NK-92 treated with Interleukin-12 subunit alpha and Interleukin-12 subunit beta, amount 100 ng/mL, for 24 hours (cell line): ENCODE measurements around the gene FOXN1.
"Not testable (repeated sequence)": the region's sequence is repeated elsewhere in the genome, so short reads cannot be mapped to it uniquely, and the experiment has no call there.

Source experiments
- DNase-seq: peaks from one replicate; lab custom pipeline; 2025; lab: John Stamatoyannopoulos, UW

Gene FOXN1

GRCh38 chr17:28505986-28506665, at the start of gene FOXN1:
FOXN1 (plus strand) TSS chr17:28506348; CDS start chr17:28523970, 17,622 bp downstream.
- DNase-seq, result no peak

- no peak for DNase-seq
Observed at GRCh38 chr17:28457890-28458289, 48.3 kb upstream of the FOXN1 start.

- not testable (repeated sequence) for DNase-seq
Observed at GRCh38 chr17:28458881-28459280, 47.3 kb upstream of the FOXN1 start.

GRCh38 chr17:28460901-28461300, 45.2 kb upstream of the FOXN1 start:
- no peak for DNase-seq

DNA sequence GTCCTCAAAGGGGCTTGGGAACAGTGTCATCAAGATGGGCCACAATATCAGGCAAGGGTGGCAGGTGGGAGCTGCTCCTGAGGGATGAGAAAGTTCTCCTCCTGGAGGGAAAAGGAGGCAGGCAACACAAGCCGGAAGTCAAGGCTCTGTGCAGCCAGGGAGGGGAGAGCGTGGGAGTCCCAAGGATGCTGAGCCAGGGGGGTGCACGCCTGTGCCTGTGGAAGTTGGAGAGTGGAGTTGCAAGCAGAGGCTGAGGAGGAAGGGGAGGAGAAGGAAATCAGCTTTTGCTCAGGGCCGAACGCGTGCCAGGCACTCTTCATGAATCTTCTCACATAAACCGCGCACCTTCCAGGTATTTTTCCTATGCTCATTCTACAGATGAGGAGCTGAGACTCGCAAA, 40.1 kb upstream of the FOXN1 start:
- DNase-seq, result no peak

DNA sequence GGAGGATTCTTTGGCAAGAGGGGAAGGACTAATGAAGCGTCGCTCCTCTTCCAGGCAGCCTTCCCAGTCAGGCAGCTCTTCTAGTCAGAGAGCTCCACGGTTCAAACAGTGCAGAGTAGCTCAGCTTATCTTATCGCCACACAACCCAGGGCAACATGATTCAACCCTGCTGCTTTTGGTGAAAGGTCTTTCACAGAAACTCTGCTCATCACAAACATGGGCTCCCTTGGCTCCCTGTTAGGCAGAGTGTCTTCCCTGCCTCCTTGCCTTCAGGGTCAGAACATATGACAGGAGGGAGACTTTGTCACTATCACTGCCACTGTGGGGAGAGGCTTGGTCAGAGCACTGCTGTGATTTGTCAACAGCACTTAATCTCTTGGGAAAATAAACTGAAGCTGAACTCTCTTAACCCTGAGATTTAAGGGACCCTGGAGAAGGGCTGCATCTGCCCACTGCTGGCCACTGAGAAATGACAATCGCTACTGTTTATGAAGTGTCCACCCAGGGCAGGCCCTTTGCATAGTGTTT, 39.6 kb upstream of the FOXN1 start:
- DNase-seq, result no peak

GRCh38 chr17:28467456-28468025, 38.6 kb upstream of the FOXN1 start:
- no peak for DNase-seq

- not testable (repeated sequence) for DNase-seq
Observed at GRCh38 chr17:28468033-28468735, 38.0 kb upstream of the FOXN1 start.

DNA sequence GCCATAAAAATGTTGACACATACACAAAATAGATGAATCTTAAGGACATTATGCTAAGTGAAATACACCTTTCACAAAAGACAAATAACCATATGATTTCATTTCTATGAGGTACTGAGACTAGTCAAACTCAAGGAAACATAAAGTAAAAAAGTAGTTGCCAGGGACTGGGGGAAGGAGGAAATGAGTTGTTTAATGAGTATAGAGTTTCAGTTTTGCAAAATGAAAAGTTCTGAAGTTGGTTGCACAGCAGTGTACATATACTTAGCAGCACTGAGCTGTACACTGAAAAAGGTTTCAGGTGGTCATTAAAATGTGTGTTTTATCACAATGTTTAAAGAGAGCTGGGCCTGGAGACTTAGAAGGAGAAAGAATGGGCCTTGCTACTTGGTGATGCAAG, 37.4 kb upstream of the FOXN1 start:
- no peak for DNase-seq

- DNase-seq, result no peak
Observed at GRCh38 chr17:28469376-28469775, 36.8 kb upstream of the FOXN1 start.

- DNase-seq, result no peak
Observed at GRCh38 chr17:28470266-28470913, 35.8 kb upstream of the FOXN1 start.

DNA sequence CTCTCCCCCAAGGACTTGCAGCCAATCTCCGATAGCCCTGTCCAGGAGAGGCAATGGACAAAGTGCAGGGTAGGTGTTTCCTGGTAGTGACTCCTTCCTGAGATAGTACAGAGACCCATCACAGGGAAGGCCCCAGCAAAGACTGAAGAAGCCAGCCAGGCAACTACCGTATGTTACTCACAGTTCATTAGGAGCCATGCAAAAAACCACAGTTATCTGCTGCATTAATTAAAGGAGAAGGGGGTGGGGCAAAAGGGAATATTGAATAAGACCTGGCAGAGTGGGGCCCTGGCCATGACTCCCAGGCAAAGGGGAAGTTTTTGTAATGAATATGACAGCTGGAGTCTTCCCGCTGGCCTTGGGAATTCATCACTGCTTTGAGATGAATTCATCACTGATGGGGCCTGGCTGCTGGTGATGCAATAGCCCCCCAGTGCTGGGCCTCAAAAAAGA, 35.2 kb upstream of the FOXN1 start:
- DNase-seq, result no peak

GRCh38 chr17:28471531-28472342, 34.4 kb upstream of the FOXN1 start:
- no peak for DNase-seq

- no peak for DNase-seq
Observed at GRCh38 chr17:28472871-28473497, 33.2 kb upstream of the FOXN1 start.

DNA sequence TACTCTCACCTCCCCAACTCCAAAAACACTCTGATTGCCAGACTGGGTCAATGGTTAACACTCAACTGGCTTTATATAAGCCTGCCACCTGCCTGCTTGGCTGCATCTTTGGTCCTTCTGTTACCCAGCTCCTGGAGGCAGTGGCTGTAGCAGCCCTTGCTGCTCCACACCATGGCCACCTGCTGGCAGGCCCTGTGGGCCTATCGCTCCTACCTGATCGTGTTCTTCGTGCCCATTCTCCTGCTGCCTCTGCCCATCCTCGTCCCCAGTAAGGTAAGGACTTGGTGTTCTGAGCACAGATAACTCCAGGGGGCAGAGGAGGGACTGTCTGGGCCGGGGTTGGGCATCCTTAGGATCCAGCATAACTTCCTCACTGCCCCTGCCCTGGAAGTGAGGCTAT, 32.6 kb upstream of the FOXN1 start, which contains the start of gene SLC13A2:
TSS of gene SLC13A2 (plus strand) at position 103 of the 400 bp plus-strand sequence. CDS start at position 172, 69 bp downstream.
- DNase-seq, result no peak

DNA sequence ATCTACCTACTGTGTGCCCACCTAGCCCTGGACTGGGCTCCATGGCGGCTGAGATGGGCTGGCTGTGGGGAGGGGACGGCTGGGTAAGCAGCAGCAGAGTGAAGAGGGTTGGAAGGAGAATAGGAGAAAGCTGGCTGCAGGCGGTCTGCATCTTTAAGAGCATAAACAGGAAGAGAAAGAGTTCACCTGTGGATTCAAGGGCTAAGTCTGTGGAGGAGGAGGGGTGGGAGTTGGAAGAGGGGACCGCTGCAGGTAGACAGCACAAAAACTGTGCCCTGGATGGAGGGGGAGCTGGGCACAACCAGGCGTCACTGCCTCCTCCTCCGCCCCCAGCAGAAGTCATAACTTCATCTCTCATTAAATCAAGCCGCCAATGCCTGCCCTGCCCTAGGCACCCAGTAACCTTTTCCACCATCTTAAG, 32.0 kb upstream of the FOXN1 start:
- DNase-seq, result no peak

DNA sequence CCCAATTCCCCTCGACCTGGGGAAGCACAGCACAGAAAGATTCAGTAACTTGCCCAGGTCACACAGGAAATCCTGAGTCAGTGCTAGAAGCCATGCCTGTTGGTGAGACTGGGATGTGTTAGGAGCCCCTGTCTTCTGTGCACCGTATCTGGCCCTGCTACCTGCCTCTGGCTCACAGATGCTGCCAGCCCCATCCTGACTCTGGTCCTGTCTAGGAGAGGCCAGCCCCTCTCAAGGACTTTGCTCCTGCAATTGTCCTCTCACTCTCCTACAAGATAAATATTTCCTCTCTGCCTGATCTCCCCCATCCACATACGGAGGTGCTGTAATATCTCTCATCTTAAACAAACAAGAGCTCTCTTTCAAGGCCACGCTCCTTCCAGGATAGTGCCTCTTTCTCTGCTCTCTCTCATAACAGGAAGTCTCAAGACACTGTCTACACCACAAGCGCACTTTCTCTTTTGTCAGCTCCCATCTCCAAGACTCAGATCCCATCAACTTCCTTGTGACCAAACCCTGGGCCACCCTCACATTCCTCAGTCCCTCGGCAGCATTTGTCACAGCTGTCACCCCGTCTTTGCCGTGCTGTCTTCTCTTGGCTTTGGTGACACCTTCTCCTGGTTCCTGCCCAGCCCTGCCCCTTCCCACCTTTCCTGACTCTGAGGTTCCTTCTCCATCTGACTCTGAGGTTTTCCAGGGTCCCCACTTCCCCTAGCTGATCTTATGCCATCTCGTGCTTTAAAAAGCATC, 30.8 kb upstream of the FOXN1 start:
- no peak for DNase-seq

GRCh38 chr17:28476076-28476865, 29.9 kb upstream of the FOXN1 start:
- DNase-seq, result no peak

DNA sequence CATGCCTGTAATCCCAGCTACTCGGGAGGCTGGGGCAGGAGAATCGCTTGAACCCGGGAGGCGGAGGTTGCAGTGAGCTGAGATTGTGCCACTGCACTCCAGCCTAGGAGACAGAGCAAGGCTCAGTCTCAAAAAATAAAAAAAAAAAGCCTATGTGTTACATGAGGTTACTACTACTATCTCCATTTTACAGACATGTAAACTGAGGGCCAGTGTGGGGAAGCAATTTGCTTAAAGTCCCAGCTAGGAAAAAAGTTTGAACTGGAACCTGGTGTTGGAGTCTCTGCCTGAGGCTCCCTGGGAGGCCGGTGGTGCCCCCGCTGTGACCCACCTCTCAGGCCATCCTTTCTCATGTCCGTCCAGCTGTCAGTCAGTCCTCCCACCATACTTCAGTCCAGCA, 28.2 kb upstream of the FOXN1 start:
- DNase-seq, result no peak
